Progenitor cell of endocrine pancreas (in vitro differentiated cells): Measurements from ENCODE around the gene HPN. TPM values are rescaled to one million over a fixed set of nuclear protein-coding genes. Genes with fewer than 3 reads are reported as not detected.
A peak's percentile ranks its signal among the peaks of the same experiment; 100 is the strongest.

Experiments used
- DNase-seq: peaks from one replicate; pipeline ENCODE4 v3.0.0; 2021; ENCODE audit warnings: low spot score; ENCODE audit not compliant: unreplicated experiment
- H3K27ac Mint-ChIP-seq: 2 replicates; pipeline ENCODE4 v1.8.0; 2021; ENCODE audit warnings: mild to moderate bottlenecking, moderate library complexity, mixed read lengths
- H3K27me3 Mint-ChIP-seq: 2 replicates; pipeline ENCODE4 v1.8.0; 2021; ENCODE audit warnings: mixed read lengths
- H3K36me3 Mint-ChIP-seq: 2 replicates; pipeline ENCODE4 v1.8.0; 2022; ENCODE audit warnings: mixed read lengths; ENCODE audit not compliant: insufficient read depth
- H3K4me1 Mint-ChIP-seq: 2 replicates; pipeline ENCODE4 v1.8.0; 2021; ENCODE audit warnings: low read depth, mixed read lengths
- H3K4me3 Mint-ChIP-seq: 2 replicates; pipeline ENCODE4 v1.8.0; 2021; ENCODE audit warnings: low read depth, mild to moderate bottlenecking, moderate library complexity, mixed read lengths
- H3K9me3 Mint-ChIP-seq: 2 replicates; pipeline ENCODE4 v1.8.0; 2021; ENCODE audit warnings: low read depth, mixed read lengths
- CTCF ChIP-seq: fragments of 200-600 bp; sonication (generic); IDR thresholded peaks from one replicate; pipeline ENCODE4 v1.5.0; 2021; ENCODE audit warnings: antibody characterized with exemption, mild to moderate bottlenecking; ENCODE audit not compliant: unreplicated experiment
- total RNA-seq: library from RNA; stranded (reverse); gene quantifications from 2 replicates; pipeline ENCODE4 v1.2.1, GENCODE V29; 2021

HPN gene
- total RNA-seq, 1 donor from 2014 or later = 70.5 TPM

DNA sequence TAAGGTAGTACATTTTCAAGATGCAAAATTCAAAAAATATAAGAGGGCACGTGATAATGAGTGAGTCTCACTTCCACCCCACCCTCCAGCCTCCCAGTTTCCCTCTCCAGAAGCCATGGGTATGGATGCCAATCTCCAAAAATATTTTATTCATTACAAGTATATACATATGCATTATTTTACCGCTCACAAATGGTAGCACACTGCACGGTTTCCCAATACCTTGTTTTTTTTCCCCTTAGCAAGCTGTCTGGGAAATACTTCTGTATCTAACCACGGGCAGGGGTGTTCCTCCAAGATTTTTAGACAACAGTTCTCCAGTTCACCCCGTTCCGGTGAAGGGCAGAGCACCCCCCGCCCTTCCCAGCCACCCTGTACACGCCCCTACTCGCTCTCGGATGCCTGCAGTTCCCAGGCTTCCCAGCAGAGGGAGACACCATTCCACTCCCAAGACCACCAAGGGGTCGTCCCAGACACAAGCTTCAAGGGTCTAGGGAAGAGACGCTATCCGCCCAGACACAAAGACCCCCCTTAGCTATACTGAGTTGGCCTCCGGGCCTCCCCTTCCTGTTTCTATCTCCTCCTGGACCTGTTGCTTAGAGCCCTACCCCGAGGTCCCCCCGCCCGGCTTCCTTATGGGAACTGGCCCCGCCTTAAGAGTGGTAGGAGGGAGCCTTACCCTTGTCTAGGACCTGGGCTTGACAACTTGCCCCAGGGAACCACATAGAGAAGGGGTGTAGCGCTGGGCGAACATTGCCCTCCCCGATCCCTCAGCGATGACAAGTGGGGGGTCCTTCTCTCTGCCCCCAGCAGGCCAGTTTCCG is 73.0 kb downstream of the HPN start:
- H3K27ac Mint-ChIP-seq = no peak overlapping the region
- H3K36me3 Mint-ChIP-seq = no peaks in the 10 kb centered on the region
- peak overlapping the region; percentile 38 for H3K4me3 Mint-ChIP-seq
- peaks cover 30% of the 10 kb centered on the region for H3K4me1 Mint-ChIP-seq
- peak; percentile 75 for DNase-seq
- peak; percentile 97 for TF ChIP-seq CTCF
- no peaks in the 10 kb centered on the region for H3K9me3 Mint-ChIP-seq
- peaks cover 14% of the 10 kb centered on the region for H3K27me3 Mint-ChIP-seq

DNA sequence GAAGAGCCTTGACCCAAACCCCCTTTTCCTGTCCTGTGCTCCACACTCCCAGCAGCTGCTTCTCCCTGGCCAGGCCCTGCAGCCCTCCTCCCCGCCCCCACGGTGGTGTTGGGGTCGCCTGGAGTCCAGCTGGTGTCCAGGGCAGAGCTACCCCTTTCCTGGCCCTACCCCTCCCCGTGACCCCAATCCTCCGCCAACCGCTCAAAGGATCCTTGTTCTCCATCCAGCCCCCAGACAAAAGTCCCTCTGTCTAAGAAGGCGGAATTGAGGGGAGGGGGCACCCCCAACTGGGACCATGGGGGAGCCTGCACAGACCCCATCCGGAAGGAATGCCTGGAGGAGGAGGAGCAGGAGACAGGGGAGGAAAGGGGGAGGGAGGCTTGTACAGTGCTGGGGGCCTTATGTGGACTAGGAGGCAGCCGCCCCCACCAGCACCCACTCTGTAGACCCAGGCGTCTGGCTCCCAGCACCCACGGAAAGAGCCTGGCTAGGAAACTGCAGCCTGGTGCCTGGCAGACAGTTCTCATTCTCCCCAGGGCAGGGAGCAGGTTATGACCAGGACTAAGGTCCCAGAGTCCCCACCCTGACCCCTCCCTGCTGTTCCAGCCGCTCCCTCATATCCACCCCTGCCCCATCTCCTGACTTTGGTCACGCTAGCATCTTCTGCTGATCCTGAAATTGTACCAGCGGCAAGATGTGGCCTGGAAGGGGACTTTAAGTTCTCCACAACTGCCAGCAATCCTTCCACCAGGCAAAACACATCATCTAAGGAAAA is 73.8 kb downstream of the HPN start, which contains the start of gene FXYD3:
TSS of gene FXYD3 (plus strand) at position 647 of the 775 bp plus-strand sequence. CDS start 3,554 bp downstream, outside the sequence.
- peak within 1 kb of the TSS; percentile 82 for H3K27ac Mint-ChIP-seq
- DNase-seq = no peak
- peak within 1 kb of the TSS; percentile 61 for H3K4me3 Mint-ChIP-seq
- no peak for TF ChIP-seq CTCF
- no peaks in the 10 kb centered on the region for H3K36me3 Mint-ChIP-seq
- no peaks in the 10 kb centered on the region for H3K9me3 Mint-ChIP-seq
- peaks cover 30% of the 10 kb centered on the region for H3K4me1 Mint-ChIP-seq
- peaks cover 14% of the 10 kb centered on the region for H3K27me3 Mint-ChIP-seq

Other genes with a start within 250 kb of the HPN start
- 5.9 and 7.7 TPM in 2 replicates for gene ZNF30, start 114.8 kb upstream of the HPN start, total RNA-seq
- 14.4 TPM in 2 replicates for gene ZNF792, start 77.5 kb upstream of the HPN start, total RNA-seq
- 111 and 118 TPM in 2 replicates for gene GRAMD1A, start 41.4 kb upstream of the HPN start, total RNA-seq
- gene SCN1B, start 11.3 kb upstream of the HPN start, total RNA-seq = 1.7 and 1.8 TPM in 2 replicates
- gene FXYD3, start 74.1 kb downstream of the HPN start, total RNA-seq = 14.2 and 17.3 TPM in 2 replicates
- gene LGI4, start 93.3 kb downstream of the HPN start, total RNA-seq = 0.20 TPM in 1 of 2 replicates, not detected in the other
- not detected in 2 replicates for gene FXYD1, start 97.1 kb downstream of the HPN start, total RNA-seq
- gene FXYD7, start 101.5 kb downstream of the HPN start, total RNA-seq = not detected in 2 replicates
- 0.62 and 1.2 TPM in 2 replicates for gene FXYD5, start 113.0 kb downstream of the HPN start, total RNA-seq
- gene FAM187B, start 187.0 kb downstream of the HPN start, total RNA-seq = not detected in 2 replicates
- 123 and 132 TPM in 2 replicates for gene LSR, start 207.3 kb downstream of the HPN start, total RNA-seq
- 126 and 132 TPM in 2 replicates for gene USF2, start 227.2 kb downstream of the HPN start, total RNA-seq
- 0.64 and 1.1 TPM in 2 replicates for gene HAMP, start 240.8 kb downstream of the HPN start, total RNA-seq